HUDEP-2 (cell line): ENCODE results near the gene ARRB1.
"Not testable (repeated sequence)": the region's sequence is repeated elsewhere in the genome, so short reads cannot be mapped to it uniquely, and the experiment has no call there.

Experiments
- DNase-seq, 76 experiments: peaks; one replicate each; lab custom pipeline; 2025; ENCODE audit not compliant: unreplicated experiment in 76 of 76; lab: John Stamatoyannopoulos, UW

The ARRB1 gene

DNA sequence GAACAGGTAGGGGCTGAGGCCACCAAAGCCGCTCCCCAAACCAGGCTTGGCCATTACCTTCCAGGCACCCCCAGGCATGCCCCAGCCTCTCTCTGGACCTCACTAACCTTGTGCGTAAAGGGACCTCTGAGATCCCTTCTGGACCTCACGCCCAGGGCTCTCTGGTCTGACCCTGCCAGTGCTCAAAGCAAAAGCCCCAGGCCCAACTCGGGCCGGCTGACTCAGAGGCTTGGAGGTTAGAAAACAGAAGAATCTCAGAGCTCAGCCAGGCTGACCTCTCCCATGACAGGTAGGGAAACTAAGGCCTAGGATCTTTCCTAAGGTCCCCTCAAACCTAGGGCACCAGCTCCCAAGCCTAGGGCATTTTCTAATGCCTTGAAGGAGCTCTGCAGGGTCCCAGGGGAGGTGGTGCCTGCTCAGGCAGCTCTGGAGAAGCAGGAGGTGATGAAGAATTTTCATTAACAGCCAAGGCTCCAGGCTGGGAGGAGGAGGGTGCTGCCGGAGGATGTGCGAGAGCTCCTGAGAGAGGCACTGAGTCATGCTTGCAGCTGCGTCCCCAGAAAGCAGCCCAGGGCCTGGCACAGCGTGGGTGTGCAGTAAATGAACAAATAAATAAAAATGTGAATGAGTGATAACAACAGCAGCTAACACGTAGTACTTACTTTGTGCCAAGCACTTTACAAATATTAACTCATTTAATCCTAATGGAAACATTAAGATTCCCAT, 25.6 kb downstream of the ARRB1 start:
- peak in 36 of 76 experiments; percentile 10 to 65 (median 38) for DNase-seq

DNA sequence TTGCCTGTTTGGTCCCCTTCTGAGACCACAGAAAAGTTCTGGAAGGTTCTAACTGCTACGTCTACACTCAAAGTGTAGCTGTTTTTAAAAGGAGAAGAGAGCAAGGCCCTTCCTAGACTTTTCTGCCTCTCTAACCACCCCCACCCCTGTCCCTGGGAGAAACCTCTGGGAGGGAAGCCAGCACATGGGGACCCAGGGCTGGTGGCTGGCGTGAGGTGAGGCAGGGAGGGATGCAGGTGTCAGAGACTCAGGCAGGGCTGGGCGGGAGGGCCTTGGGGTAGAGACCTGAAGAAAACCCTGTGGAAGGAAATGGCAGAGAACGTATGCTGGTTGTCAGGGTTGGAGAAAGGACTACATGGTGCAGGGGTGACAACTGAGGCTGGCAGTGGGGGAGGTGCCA, 26.7 kb downstream of the ARRB1 start:
- no peak for DNase-seq

DNA sequence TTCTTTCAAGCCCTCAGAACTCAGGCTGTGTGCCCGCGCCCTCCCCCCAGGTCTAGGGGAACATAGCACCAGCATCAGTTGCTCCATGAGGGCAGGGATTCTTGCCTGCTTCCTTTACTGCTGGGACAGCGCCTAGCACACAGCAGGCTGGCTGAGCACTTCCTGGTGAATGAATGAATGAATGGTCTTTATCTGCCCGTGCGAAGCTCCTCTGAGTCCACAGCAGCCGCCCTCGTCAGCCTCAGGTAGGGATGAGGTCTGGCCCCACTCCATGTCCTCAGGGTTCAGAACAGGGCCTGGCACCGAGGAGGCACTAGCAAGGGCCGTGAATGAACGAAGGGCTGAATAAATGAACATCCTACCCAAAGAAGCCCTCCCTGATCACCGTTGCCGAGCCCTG, 27.3 kb downstream of the ARRB1 start:
- DNase-seq: no peak

DNA sequence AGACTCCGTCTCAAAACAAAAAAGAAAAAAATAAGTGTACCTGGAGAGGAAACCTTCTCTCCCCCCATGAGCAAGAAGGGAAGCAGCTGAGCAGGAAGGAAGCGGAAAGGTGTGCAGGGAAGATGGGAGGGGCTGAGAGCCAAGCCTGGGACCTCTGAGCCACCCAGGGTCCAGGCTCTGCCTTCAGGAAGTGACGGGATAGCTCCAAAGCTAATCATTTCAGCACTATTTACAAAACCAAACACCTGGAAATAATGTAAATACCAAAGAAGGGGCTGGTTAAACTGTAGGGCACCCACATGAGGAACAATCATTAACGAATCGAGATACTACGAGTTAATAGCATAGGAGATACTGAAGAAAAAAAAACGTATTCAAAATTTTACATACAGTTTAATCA, 27.9 kb downstream of the ARRB1 start:
- no peak for DNase-seq

DNA sequence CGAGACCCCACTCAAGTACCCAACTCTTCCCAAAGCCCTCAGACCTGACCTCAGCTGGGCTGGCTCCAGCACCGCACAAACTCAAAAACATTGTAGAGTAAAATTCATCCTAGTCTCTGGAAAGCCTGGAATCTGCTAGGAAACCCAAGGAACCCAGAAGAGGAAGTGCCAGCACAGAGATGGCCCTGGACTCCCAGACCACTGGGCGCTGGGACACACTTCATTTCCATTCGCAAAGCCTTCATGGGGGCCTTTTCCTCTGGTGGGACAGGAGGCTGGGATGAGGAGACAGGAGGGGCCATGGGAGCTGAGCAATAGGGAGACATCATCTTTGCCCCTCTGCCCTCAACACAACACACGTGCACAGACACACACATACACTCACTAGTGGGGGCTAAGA, 30.8 kb downstream of the ARRB1 start:
- DNase-seq: no peak

DNA sequence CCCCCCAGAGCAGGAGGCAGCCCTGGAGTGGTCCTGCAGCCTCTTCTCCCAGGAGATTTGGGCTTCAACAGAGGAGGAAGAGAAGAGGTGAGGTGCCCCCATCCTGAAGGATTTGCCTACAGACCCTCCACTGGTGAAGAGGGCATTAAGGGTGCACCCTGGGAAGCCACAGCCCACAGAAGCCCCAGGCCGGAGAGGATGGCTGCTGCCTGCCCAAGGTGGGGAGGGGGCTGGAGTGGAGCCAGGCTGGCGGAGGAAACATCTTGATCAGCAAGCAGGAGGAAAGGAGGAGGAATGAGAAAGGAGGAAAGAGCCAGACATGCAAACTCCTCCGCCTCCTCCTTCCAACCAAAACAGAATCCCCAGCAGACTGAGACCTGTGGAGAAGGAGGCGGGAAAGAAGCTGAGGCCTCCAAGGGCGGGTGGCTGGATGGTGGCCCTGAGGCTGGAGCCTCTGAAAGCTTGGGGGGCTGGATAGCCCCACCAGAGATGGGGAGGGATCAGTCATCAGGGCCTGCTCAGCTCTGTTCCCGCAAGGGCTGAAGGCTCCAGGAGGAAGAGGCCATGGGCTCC, 31.3 kb downstream of the ARRB1 start:
- no peak for DNase-seq

DNA sequence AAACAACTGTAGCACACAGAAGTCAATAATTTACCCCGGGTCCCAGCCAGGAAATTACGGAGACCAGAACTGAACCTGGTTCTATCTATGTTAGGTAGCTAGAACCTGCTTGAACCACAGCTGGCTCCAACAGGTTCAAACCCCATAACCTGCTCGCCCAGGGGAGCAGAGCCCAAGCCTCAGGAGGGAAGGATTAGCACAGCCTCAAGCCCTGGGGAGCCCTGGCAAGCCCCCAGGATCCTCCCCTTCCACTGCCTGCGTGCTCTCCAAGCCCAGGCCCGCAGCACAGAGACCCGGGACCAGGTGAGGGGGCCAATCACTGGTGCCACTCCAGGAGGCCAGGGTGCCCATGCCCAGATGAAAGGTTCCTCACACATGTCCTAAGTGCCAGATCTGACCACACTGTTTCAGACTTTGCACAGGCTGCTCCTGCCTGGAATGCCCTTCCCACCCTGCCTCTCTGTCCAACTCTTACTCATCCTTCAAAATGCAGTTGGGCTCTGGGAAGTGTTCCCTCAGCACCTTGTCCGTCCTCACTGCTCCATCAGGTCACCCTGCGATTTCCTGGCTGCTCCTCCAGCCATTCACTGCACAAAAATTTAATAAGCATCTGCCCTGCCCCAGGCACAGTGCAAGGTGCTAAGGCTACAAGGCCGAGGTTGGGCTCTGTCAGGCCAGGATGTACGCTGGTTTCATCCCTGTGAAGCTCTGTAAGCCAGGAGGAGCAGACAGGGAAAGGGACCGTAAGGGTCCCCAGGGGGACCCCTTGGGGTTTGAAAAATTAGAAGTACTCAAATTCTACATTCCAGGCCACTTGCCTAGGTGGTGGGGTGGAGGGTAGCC, 32.2 kb downstream of the ARRB1 start:
- no peak for DNase-seq

DNA sequence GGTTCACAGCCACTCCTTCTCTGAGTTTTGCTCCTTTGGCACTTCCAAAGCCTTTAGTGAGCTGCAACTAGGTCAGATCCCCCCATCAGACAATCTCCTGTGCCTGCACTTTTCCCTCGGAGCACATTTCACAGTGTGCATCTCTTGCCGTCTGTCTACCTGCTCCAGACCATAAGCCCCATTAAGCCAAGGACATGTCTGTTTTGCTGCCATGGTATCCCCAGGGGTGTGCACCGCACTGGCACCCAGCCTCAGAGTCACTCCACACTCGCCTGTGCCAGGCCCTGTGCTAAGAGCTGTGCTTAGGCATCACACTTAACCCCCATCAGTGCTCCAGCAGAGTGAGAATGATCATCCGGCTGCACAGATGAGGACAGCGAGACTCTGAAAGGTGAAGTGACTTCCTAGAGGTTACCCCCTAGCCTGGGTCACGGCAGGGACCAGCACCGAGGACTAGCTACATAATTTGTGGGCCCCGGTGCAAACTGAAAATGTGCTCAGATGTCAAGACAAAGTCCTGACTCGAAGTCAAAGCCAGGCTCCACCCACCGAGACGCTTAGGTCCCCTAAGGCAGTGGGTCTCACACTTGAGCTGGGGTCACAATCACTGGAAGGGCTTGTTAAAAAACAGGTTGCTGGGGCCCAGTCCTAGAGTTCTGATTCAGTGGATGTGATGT, 33.9 kb downstream of the ARRB1 start:
- DNase-seq: no peak

DNA sequence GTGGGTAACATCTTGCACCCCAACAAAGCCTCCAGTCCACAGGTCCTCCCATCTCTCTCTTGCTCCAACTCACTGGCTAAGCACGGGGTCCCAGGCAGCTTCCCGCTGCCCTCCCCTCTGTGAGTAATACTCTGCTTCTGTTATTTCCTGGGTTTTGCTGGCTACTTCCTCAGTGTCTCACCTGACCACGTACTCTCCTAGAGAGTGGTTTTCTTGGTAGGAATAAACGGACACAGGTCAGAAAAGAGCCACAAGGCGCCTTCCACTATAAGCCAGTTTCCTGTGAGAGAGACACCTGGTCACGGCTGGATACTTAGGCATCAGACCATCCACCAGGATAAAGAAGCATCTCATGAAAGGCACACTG, 36.0 kb downstream of the ARRB1 start:
- DNase-seq: no peak

DNA sequence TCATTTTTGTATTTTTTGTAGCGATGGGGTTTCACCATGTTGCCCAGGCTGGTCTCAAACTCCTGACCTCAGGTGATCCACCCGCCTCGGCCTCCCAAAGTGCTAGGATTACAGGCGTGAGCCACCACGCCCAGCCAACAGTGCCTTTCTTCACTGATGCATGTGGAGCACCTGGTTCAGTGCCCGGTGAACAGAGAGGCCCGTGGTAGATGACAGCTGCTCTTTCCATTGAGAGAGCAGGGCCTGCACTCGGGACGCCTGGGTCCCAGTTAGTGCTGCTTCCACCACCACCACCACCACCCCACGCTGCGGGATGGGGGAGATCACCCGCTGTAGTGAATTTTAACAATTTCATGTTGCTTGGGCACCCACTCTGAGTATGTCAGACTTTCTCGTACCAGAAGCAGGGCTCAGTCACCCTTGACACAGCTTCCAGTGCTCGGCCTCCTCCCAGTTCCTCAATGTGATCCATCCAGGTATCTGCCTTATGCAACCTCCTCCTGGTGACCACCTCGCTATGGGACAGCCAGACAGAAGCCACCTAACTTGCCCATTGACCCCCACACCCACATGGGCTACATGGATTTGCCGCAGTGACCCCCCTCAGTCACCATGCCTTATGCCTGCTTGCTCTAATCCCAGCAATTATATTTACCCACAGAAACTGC, 36.6 kb downstream of the ARRB1 start:
- no peak for DNase-seq

DNA sequence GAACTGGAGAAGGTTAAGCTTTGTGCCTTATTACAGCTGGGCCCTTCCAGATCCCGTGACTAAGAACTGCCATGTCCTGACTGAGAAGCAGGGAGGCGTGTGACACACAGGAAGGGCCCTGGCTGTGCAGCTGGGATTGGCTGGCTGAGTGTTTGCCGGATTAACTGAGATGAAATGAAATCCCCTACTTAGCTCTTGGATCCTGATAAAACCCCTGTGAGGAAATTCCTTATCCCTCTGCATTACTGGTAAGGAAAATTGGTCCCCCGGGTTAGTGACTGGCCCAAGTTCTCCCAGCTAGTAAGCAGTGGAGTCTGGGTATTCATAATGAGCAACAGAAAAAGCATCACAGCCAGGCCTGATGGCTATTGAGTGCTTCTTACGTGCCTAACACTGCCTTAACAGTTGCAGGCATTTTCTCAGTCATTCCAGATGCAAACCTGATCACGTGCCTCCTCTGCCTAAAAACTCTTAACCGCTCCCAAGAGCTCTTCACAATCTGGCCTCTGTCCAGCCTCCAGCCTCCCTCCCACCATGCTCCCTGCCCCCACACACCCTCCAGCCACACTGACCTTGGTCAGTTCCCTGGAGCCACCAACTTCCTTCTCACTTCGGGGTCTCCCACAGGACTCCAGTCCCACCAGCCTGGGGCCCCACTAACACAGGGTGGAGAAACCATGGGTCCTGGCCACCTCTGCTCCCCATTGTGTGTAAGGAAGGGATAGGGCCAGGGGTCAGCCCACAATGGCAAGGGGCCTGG, 37.8 kb downstream of the ARRB1 start:
- peak in 6 of 76 experiments; percentile 8 to 19 (median 11) for DNase-seq

DNA sequence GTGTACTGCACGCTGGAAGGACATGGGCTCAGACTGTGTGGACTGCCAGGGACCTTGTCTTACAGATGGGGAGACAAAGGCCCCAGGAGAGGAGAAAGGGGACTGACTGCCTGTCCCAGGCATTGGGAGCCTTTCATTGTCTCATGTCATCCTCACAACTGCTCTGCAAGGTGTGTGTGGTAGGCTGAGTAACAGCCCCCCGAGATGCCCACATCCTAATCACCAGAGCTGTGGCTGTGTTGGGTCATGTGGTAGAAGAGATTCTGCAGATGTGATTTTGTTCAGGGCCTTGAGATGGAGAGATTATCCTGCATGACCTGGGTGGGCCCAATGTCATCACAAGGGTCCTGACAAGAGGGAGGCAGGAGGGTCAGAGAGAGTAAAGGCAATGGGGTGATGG, 39.1 kb downstream of the ARRB1 start:
- no peak for DNase-seq

DNA sequence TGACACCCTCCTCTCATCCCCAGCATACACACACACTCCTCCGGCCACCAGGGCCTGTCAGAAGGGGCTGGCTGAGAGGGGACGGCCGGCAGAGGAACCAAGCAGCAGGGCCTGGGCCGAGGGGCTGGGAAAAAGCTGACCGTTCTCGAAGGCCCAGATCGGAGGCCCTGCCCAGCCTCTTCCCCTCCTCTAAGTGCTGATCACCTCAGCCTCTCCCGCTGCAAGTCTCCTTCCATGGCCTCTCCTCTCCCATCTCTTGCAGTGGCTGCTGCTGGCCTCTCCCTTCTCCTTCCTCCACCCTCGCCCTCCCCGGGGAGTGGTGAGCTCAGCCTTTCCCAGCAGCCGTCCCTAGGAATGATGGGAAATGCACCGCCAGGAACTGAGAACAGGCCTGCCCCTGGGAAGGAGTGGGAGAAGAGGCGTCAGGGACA, 39.6 kb downstream of the ARRB1 start:
- no peak for DNase-seq

DNA sequence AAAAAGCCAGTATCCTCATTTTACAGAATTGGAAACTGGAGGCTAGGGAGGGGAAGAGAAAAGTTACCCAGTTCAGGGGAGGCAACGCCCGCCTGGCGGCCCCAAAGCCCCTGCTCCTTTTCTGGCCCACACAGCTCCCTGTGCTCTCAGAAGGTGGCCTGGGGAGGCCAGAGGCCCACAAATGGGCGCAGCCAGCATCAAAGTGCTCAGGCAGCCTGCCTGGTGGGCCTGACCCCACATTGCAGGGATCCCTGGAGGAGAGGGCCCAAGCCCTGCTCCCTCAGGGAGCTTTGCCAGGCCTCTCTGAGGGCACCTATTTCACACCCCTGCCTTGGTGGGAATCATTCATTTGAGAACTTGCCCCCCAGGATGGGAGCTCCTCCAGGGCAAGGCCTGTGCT, 42.5 kb downstream of the ARRB1 start:
- no peak for DNase-seq

DNA sequence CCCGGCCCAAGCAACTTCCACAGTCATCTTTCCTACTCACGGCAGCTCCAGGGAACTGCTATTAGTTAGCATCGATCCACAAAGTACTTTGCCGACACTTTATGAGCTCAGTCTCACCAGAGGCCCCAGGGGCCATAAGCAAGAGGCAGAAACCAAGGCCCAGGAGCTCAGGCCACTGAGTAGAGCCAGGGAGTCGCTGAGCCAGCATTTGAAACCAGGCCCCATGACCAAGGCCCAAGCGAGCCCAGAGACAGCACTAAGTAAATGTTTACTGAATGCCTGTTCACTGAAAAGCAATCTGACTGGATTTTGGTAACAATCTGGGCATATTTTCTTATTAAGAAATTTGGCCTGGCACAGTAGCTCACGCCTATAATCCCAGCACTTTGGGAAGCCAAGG, 43.3 kb downstream of the ARRB1 start:
- no peak for DNase-seq

DNA sequence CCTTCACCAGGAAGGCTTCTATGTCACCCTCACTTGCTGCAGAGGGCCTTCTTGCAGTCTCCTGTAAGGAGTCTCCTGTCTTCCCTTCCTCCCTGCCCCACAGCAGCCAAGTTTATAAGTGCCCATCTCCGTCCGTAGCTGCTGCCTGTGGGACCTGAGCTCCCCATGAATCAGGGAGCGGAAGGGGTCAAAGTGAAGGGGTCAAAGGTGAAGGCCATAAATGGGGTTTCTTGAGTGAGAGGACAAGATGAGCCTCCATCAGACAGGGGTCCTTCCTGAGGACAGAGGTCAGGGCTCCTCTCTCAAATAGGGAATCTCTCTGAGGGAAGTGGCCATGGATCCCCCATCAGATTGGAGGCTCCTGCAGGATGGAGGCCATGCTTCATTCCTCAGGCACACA, 44.4 kb downstream of the ARRB1 start:
- no peak for DNase-seq

DNA sequence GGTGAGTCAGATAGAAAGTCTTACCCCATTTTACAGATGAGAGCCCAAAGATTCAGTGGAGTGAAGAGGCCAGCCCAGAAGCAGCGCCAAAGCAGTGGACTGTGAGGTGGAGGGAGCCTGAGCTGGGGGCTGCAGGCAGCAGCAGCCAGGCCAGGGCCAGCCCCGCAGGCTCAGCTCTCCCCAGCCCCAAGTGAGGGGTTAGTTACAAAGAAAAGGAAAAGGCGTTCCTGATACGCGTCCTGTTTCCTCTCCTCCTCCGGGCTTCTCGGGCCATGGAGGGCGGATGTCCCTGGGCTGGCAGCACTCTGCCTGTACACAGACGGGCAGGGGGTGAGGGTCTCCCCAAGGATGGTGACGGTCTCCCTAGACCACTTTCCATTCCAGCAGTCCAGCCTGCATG, 44.9 kb downstream of the ARRB1 start:
- no peak for DNase-seq

DNA sequence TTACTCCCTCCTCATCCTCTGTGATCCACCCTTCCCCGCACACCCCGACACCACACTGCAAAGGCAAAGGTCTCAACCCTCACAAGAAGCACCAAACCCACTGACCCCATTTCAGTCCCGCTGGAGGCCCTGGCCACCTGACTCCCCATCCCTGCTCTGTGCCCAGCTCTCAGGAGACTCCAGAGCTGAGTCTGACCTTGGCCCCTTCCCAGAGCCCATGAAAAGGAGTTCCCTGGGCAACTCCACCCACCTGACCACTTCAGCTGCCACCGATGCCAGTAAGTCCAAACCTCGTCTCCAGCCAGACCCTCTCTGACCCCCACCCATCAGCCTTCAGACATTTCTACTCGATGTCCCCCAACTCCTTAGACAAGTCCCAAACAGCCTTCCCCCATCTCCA, 45.5 kb downstream of the ARRB1 start:
- no peak for DNase-seq

DNA sequence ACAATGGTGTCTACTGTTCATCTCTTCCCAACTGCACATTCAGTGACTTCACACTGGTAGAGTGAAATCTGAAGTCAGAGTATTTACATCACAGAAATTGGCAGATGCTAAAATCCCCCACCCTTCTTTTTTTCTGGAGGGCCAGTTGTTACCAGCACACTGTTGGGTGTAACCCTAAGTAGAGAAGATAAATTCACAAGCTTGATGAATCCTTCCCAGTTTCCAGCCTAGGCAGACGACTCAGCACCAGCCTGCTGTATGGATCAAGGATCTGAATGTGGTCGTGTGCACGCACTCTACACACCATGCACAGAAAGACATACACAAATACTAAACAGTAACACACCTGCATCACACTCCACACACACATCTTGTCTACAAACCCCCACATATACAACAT, 46.0 kb downstream of the ARRB1 start:
- DNase-seq: no peak

DNA sequence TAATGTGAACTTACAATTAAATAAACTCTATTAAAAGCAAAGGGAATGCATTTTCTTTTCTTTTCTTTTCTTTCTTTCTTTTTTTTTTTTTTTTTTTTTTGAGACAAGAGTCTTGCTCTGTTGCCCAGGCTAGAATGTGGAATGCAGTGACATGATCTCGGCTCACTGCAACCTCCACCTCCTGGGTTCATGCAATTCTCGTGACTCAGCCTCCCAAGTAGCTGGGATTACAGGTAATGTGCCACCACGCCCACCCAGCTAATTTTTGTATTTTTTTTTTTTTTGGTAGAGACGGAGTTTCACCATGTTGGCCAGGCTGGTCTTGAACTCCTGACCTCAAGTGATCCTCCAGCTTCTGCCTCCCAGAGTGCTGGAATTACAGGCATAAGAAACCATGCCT, 46.5 kb downstream of the ARRB1 start:
- not testable (repeated sequence) for DNase-seq
